ENCODE results near the gene PSAT1. TPM values are rescaled to one million over a fixed set of nuclear protein-coding genes. Genes with fewer than 3 reads are reported as not detected.

The PSAT1 gene
- polyA plus RNA-seq, 1 donor (not counting 4 experiments of a cell fraction or from before 2014, with no cell fraction given) = 88.9 TPM

GRCh38 chr9:78286125-78286524, 10.8 kb upstream of the PSAT1 start:
- H3K4me1 ChIP-seq (ENCODE audit: control insufficient read depth, extremely low read depth, insufficient read depth, low read length) = peaks cover 27% of the 10 kb centered on the region
- no peak overlapping the region for H3K27ac ChIP-seq (ENCODE audit: control insufficient read depth, insufficient read depth, low read length)
- no peaks in the 10 kb centered on the region for H3K9me3 ChIP-seq (ENCODE audit: control insufficient read depth, low read depth, low read length)
- no peak overlapping the region for H3K4me3 ChIP-seq (ENCODE audit: control insufficient read depth in 2 of 3, extremely low read depth in 1 of 3, insufficient read depth in 2 of 3, low read depth in 1 of 3, low read length in 3 of 3)
- H3K4me2 ChIP-seq (ENCODE audit: control insufficient read depth, extremely low read depth, insufficient read depth, low read depth, low read length) = no peak overlapping the region
- H3K9me1 ChIP-seq (ENCODE audit: control insufficient read depth, extremely low read depth, insufficient read depth, low read length) = no peaks in the 10 kb centered on the region
- no peak for DNase-seq (ENCODE audit: low read depth, low spot score)
- no peak overlapping the region for H3K9ac ChIP-seq (ENCODE audit: control insufficient read depth, extremely low read depth, insufficient read depth, low read length)
- no peaks in the 10 kb centered on the region for H3K79me2 ChIP-seq (ENCODE audit: control insufficient read depth, insufficient read depth, low read length)
- TF ChIP-seq CTCF (optimal IDR thresholded peaks at IDR 0.05 in 1 of 3, IDR thresholded peaks at IDR 0.05 in 1 of 3, conservative IDR thresholded peaks at IDR 0.05 in 1 of 3; ENCODE audit: extremely low read depth in 1 of 3, insufficient read depth in 2 of 3, low read length in 3 of 3) (no peak), EZH2 (IDR thresholded peaks at IDR 0.05; ENCODE audit: low read length) (no peak)
- no peaks in the 10 kb centered on the region for H3K36me3 ChIP-seq (ENCODE audit: control insufficient read depth in 2 of 2, extremely low read depth in 1 of 2, insufficient read depth in 2 of 2, low read length in 2 of 2)
- dilution Hi-C loops (cut with MboI; ENCODE audit: extremely low pct_ligation_motif_present, low sequenced_read_pairs) = no loop called here
- no peak for FAIRE-seq
- H2AFZ ChIP-seq (ENCODE audit: control insufficient read depth, low read length) = no peak overlapping the region
- no peaks in the 10 kb centered on the region for H3K27me3 ChIP-seq (ENCODE audit: control insufficient read depth, extremely low read depth, insufficient read depth, low read length)
- no peaks in the 10 kb centered on the region for H4K20me1 ChIP-seq (ENCODE audit: control insufficient read depth, extremely low read depth, insufficient read depth, low read length)

- dilution Hi-C loops (cut with MboI; ENCODE audit: extremely low pct_ligation_motif_present, low sequenced_read_pairs) = no loop called here
- Histone ChIP-seq H3K4me1 (ENCODE audit: control insufficient read depth, extremely low read depth, insufficient read depth, low read length) (peaks cover 32% of the 10 kb centered on the region), H3K4me2 (ENCODE audit: control insufficient read depth, extremely low read depth, insufficient read depth, low read depth, low read length) (no peak overlapping the region), H3K36me3 (ENCODE audit: control insufficient read depth in 2 of 2, extremely low read depth in 1 of 2, insufficient read depth in 2 of 2, low read length in 2 of 2) (no peaks in the 10 kb centered on the region), H3K4me3 (ENCODE audit: control insufficient read depth in 2 of 3, extremely low read depth in 1 of 3, insufficient read depth in 2 of 3, low read depth in 1 of 3, low read length in 3 of 3) (no peak overlapping the region), H3K9me1 (ENCODE audit: control insufficient read depth, extremely low read depth, insufficient read depth, low read length) (no peaks in the 10 kb centered on the region), H3K27me3 (ENCODE audit: control insufficient read depth, extremely low read depth, insufficient read depth, low read length) (no peaks in the 10 kb centered on the region), H3K27ac (ENCODE audit: control insufficient read depth, insufficient read depth, low read length) (no peak overlapping the region), H3K9ac (ENCODE audit: control insufficient read depth, extremely low read depth, insufficient read depth, low read length) (no peak overlapping the region), H3K79me2 (ENCODE audit: control insufficient read depth, insufficient read depth, low read length) (no peaks in the 10 kb centered on the region), H3K9me3 (ENCODE audit: control insufficient read depth, low read depth, low read length) (no peaks in the 10 kb centered on the region), H4K20me1 (ENCODE audit: control insufficient read depth, extremely low read depth, insufficient read depth, low read length) (no peaks in the 10 kb centered on the region), H2AFZ (ENCODE audit: control insufficient read depth, low read length) (no peak overlapping the region)
- FAIRE-seq = no peak
- no peak for TF ChIP-seq EZH2 (IDR thresholded peaks at IDR 0.05; ENCODE audit: low read length)
- TF ChIP-seq CTCF (optimal IDR thresholded peaks at IDR 0.05 in 1 of 3, IDR thresholded peaks at IDR 0.05 in 1 of 3, conservative IDR thresholded peaks at IDR 0.05 in 1 of 3; ENCODE audit: extremely low read depth in 1 of 3, insufficient read depth in 2 of 3, low read length in 3 of 3) = no peak
- DNase-seq (ENCODE audit: low read depth, low spot score) = no peak
Measured at GRCh38 chr9:78286946-78287388, 10.0 kb upstream of the PSAT1 start.

Data from keratinocyte (primary cell).